AG09309 (cell line): ENCODE results near the gene KIAA1614.

Source experiments
- DNase-seq: peaks from one replicate; pipeline ENCODE4 v3.0.0-alpha.2; 2010; ENCODE audit warnings: low read depth
- H3K4me3 ChIP-seq: 2 replicates; pipeline ENCODE4 v1.5.1; 2011; ENCODE audit warnings: mild to moderate bottlenecking, low read depth, low read length, moderate library complexity; ENCODE audit not compliant: control insufficient read depth
- TF ChIP-seq, protein P1 (sequence below): IDR thresholded peaks from 2 replicates; pipeline ENCODE4 v1.5.1; 2011; ENCODE audit warnings: mild to moderate bottlenecking, low read depth, low read length, inconsistent platforms; ENCODE audit not compliant: insufficient read depth, control insufficient read depth; ENCODE audit errors: missing control alignments

Gene KIAA1614

DNA sequence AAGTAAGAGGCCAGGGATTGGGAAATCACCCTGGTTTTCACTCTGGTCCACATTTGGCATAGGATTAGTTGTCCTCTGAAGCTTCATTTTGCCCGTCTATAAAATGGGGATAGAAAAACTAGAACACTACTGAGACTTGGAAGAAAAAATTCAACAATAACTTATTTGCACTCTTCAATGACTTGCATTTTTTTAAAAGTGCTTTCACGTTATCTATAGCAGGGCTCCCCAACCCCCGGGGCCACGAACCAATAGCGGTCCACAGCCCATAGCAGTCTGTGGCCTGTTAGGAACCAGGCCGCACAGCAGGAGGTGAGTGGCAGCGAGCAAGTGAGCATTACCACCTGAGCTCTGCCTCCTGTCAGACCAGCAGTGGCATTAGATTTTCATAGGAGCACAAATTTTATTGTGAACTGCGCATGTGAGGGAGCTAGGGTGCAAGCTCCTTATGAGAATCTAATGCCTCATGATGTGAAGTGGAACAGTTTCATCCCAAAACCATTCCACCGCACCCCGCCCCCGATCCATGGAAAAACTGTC lies 2.8 kb downstream of the KIAA1614 start:
- TF ChIP-seq, protein P1, sequence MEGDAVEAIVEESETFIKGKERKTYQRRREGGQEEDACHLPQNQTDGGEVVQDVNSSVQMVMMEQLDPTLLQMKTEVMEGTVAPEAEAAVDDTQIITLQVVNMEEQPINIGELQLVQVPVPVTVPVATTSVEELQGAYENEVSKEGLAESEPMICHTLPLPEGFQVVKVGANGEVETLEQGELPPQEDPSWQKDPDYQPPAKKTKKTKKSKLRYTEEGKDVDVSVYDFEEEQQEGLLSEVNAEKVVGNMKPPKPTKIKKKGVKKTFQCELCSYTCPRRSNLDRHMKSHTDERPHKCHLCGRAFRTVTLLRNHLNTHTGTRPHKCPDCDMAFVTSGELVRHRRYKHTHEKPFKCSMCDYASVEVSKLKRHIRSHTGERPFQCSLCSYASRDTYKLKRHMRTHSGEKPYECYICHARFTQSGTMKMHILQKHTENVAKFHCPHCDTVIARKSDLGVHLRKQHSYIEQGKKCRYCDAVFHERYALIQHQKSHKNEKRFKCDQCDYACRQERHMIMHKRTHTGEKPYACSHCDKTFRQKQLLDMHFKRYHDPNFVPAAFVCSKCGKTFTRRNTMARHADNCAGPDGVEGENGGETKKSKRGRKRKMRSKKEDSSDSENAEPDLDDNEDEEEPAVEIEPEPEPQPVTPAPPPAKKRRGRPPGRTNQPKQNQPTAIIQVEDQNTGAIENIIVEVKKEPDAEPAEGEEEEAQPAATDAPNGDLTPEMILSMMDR: no peak
- no peak for DNase-seq

DNA sequence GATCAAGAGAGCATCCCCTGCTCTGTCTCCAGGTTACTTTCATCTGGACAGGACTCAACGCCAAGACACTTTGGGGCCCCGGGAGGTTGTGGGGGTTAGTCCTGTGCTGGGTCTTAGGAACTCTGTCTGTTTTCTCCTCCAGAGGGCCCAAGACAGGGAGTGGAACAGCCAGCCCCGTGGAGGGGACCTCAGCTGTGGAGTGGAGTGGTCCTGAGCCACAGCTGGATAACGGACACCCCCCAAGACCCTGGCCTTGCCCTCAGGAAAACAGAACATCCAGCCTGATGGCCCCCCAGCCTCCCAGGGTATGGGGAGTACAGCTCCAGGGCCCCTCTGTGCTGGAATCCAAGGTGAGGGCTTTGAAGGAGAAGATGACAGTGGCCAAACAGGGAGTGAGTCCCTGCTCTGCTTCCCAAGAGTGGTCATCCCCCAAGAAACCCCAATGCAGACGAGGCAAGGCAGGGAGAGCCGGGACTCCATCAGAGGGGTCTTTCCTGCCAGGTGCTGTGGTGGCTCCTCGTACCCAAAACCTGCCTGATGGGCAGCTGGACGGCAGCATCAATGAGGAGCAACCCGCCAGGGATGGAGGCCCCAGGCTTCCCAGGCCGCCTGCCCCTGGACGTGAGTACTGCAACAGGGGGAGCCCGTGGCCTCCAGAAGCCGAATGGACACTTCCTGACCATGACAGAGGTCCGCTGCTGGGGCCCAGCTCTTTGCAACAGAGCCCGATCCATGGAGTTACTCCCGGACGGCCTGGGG lies 3.5 kb downstream of the KIAA1614 start:
- DNase-seq: no peak
- TF ChIP-seq, protein P1: no peak
- no peak overlapping the region for H3K4me3 ChIP-seq

More for the DNA sequence above, 2.8 kb downstream of the KIAA1614 start:
- no peak overlapping the region for H3K4me3 ChIP-seq

DNA sequence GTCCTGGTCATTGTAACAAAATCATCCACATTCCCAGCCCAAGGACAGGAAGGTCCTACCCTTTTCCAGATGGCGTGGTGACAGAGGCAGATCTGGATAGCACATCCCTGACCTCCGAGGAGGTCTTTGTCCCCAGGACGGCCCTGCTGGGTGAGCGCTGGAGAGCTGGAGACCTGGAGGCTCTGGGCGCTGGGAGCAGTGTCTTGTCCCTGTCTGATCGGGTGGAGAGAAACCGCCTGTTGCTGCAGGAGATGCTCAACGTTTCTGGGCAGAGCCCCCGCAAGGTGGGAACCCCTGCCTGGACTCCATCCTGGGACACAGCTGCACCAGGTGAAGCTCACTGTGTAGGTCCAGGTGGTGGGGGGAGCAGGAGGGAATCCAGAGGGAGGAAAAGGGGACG lies 4.1 kb downstream of the KIAA1614 start:
- TF ChIP-seq, protein P1: no peak
- H3K4me3 ChIP-seq: no peak overlapping the region
- no peak for DNase-seq

DNA sequence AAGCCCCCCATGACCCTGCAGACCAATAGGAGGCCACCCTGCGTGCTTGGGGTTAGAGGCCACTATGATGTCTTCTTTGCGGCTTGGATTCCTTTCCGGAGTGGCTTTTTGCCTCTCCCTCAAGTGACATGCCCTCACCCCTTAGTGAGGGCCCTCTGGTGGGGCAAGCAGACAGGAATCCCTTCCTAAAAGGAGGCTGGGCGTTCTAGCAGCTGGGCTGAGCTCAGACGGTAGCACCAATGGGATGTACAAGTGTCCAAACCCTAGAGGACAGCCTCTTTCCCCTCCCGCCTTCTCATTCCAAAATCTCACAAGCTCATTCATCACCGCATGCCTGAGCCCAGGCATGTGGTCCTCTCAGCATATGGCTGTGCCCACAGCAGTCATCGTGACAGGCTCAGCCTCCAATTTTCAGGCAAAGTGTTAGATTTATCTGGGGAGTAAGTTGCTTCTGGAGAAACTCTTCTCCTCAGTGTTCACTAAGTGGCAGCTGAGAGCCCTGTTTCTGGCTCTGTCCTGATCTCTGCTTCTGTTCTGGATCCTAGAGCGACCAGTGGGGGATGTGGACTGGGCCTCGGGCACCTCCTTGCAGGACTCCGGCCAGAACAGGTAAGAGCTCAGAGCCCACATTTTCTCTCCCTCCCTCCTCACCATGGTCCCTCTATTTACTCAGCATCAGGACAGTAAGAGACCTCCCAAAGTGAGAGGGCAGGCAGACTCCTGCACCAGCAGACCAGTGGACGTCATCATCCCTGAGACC lies 4.8 kb downstream of the KIAA1614 start:
- DNase-seq: no peak
- TF ChIP-seq, protein P1: no peak
- H3K4me3 ChIP-seq: no peak overlapping the region

DNA sequence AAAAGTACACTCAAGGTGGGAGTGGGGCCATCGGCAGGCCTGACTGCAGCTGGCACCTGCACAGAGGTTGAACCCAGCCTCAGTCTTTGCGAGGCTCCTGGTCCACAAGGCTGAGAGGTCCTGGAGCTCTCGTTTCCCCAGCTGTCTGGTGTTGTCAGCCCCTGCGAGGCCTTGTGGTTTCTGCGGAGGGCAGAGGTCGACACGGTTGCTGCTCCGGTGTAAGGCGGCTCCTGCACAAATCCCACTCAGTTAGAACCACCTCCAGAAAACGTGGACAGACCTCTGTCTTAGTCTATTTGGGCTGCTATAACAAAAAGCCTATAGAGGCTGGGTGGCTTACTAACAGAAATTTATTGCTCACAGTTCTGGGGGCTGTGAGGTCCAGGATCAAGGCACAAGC lies 5.8 kb downstream of the KIAA1614 start:
- no peak overlapping the region for H3K4me3 ChIP-seq
- TF ChIP-seq, protein P1: no peak
- DNase-seq: no peak

DNA sequence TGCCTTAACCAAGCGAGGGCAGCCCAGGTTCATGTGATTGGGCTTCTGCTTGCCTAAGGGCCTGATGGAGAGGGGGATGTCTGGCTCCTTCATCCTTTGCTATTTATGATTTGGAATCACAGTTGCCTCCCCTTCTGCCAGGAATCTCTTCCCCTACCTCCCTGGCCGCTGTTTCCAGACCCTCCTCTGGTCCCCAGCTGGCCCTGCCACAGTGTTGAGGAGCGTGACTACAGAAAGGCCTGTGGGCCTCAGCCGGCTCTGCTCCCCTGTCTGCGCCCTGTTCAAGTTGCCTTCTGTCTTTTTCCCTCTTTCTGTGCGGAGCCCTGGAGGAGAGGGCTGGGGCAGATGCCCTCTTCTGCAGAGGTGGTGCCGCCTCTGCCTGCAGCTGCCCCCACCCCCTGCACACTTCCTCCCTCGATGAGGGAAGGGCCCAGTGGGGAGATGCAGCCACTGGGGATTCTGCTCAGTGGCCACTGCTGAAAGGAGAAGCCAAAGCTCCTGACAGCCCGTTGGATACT lies 6.5 kb downstream of the KIAA1614 start:
- DNase-seq: no peak
- TF ChIP-seq, protein P1: no peak
- no peak overlapping the region for H3K4me3 ChIP-seq
